ENCODE measurements around the gene HSD17B12.

HSD17B12 gene

DNA sequence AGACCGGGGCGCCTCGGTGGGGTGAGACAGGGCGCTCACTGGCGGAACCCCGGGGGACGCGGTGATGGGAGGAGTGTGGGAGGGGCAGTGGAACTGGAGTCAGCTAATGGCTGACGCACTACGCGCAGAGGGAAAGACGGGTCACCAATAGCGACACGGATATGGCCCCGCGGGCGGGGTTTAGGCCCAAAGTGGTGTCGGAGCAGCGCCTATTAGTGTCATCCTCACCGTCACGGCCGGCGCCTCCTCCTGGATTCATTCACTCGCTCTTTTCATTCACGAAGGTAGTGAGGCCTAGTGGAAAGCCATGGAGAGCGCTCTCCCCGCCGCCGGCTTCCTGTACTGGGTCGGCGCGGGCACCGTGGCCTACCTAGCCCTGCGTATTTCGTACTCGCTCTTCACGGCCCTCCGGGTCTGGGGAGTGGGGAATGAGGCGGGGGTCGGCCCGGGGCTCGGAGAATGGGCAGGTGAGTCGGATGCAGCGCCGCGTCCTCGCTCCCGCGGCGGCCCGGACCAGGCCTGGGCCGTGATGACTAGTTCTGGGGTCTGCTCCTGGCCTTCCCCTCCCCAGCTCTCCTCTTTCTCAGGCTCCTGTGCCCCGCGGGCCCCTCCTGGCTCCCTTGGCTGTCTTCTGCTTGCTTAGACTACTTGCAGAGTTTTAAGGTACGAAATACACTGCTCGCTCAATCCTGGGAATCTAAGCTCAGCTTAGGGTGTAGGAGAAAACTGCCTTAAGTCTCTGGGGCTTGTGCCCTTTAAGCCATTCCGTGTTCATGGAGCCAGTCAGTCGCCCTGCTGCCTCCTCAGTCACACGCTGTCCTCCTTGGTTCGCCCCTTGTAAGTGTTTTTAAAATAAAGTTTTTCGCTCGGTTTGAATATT lies at the start of gene HSD17B12:
TSS of gene HSD17B12 (plus strand) at position 218 of the 880 bp plus-strand sequence. CDS start at position 308, 90 bp downstream.
- TF ChIP-seq, protein P1, sequence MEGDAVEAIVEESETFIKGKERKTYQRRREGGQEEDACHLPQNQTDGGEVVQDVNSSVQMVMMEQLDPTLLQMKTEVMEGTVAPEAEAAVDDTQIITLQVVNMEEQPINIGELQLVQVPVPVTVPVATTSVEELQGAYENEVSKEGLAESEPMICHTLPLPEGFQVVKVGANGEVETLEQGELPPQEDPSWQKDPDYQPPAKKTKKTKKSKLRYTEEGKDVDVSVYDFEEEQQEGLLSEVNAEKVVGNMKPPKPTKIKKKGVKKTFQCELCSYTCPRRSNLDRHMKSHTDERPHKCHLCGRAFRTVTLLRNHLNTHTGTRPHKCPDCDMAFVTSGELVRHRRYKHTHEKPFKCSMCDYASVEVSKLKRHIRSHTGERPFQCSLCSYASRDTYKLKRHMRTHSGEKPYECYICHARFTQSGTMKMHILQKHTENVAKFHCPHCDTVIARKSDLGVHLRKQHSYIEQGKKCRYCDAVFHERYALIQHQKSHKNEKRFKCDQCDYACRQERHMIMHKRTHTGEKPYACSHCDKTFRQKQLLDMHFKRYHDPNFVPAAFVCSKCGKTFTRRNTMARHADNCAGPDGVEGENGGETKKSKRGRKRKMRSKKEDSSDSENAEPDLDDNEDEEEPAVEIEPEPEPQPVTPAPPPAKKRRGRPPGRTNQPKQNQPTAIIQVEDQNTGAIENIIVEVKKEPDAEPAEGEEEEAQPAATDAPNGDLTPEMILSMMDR (IDR thresholded peaks at IDR 0.05; ENCODE audit: control extremely low read depth, extremely low read depth, low read depth, missing control alignments) = no peak
- ChIA-PET CTCF (interaction anchor here (0.9 to 1.2 kb wide), 3 partner anchors 10 to 110 kb away, joined by 3 read pairs; no protein-coding TSS in a partner anchor), POLR2A (interaction anchor here (0.5 to 1.1 kb wide), 4 partner anchors 13 to 369 kb away, joined by 3 to 8 read pairs (median 4); partner anchors contain the start of gene API5)
- peak; percentile 98 for DNase-seq (ENCODE audit: extremely low spot score)

DNA sequence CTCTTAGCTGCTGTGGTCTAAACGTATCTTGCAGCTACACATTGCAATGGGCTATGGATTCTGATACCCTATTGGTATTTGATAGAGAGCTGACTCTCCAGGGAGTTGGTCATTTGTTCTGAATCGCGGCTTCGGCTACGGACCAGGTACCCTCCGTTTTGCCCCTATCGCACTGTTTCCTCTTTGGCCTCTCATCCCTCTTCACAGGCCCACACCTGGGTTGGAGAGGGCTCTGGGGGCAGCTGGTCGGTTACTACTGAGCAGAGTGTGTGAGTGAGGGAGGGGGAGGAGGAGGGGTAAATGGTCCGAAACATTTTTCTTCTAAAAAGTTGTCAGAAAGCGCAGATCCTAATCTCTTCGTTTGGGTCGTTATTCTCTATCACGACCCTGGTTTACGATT lies 48.8 kb upstream of the HSD17B12 start:
- ChIA-PET CTCF (interaction anchor here (1.3 to 3.1 kb wide), 3 partner anchors 9 to 24 kb away, joined by 5 to 12 read pairs (median 8); no protein-coding TSS in a partner anchor), POLR2A (interaction anchor here (0.7 kb wide), 1 partner anchor 1071 kb away, joined by 4 read pairs; no protein-coding TSS in a partner anchor)
- no peak for DNase-seq (ENCODE audit: extremely low spot score)
- TF ChIP-seq, protein P1 (IDR thresholded peaks at IDR 0.05; ENCODE audit: control extremely low read depth, extremely low read depth, low read depth, missing control alignments) = no peak

DNA sequence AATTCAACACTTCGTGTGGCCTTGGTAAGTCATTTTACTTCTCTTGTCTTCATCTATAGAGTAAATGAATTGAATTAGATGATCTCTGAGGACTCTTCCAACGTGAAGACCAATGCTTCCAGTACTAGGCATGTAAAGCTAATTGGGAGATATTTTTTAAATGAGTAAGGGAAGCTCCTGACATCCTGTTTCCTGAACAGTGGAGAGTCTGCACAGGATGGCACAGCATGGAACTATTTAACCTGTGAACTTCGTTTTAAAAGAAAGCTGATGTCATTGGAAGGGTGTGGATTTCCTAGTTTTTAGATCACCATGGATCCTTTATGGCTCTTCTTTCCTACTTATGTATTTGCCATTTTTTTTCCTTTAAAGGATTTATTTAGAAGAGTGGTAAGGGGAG lies 48.4 kb upstream of the HSD17B12 start:
- TF ChIP-seq, protein P1 (IDR thresholded peaks at IDR 0.05; ENCODE audit: control extremely low read depth, extremely low read depth, low read depth, missing control alignments) = no peak
- DNase-seq (ENCODE audit: extremely low spot score) = no peak
- ChIA-PET CTCF (interaction anchor here (1.3 to 3.1 kb wide), 3 partner anchors 10 to 24 kb away, joined by 5 to 12 read pairs (median 8); no protein-coding TSS in a partner anchor), POLR2A (interaction anchor here (0.7 kb wide), 1 partner anchor 1071 kb away, joined by 4 read pairs; no protein-coding TSS in a partner anchor)

DNA sequence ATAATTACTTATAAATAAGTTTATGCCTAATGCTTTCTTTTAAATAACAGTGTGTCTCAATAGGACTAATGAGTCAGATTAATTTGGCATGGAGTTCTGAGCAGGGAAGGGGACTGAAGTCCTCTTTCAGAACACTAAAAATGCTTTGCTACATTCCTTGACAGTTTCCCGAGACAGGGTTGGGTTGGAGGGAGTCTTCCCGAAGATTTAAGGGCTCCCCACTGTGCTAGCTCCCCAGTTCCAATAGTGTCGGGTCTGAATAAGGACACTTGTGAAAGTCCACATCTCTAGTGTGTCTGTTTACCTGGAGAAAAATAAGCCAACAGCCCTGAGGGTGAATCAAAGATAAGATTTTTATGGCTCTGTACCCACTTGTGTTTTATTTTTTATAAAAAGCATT lies 41.8 kb upstream of the HSD17B12 start:
- CTCF ChIA-PET = no interaction called here
- DNase-seq (ENCODE audit: extremely low spot score) = no peak
- POLR2A ChIA-PET = no interaction called here
- TF ChIP-seq, protein P1 (IDR thresholded peaks at IDR 0.05; ENCODE audit: control extremely low read depth, extremely low read depth, low read depth, missing control alignments) = no peak

DNA sequence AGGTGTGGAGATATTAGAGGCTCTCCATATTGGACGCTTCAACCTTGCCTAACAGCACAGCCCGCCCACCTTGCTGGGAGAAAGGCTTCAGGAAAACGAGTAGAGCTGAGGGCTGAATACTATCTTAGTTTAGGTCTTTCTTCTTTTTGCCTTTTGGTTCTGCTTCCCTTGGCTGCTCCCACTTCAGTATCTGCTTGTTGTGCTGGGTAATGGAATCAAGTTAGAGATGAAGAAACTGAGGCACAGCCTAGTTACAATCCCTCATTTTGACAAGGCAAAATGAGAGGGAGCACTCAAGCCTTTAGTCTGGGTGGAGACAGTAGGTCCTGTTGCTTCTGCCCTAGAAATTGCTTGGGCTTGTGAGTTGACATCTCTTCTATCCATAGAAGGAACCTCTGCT lies 41.3 kb upstream of the HSD17B12 start:
- CTCF ChIA-PET = no interaction called here
- POLR2A ChIA-PET = no interaction called here
- TF ChIP-seq, protein P1 (IDR thresholded peaks at IDR 0.05; ENCODE audit: control extremely low read depth, extremely low read depth, low read depth, missing control alignments) = no peak
- no peak for DNase-seq (ENCODE audit: extremely low spot score)

DNA sequence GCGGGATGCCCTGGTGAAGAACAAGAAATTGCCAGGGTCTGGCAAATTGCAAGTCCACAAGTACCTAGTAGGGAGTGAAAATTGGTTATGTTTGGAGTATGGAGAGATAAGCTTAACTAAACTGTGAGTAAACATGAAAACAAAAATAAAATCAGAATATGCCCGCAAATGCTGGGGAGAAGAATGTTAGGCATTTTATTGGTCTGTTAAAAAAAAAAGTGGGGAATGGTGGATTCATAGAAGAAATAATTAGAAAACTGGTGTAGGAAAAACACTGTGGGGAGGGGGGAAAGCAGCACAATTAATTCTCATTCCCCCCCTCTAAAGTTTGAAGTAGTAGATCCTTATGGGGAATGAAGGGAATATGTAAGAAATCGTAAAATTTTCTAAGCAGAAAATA lies 40.6 kb upstream of the HSD17B12 start:
- TF ChIP-seq, protein P1 (IDR thresholded peaks at IDR 0.05; ENCODE audit: control extremely low read depth, extremely low read depth, low read depth, missing control alignments) = no peak
- ChIA-PET CTCF (no interaction called here), POLR2A (no interaction called here)
- DNase-seq (ENCODE audit: extremely low spot score) = no peak
